ENCODE results near the gene RGS9BP.
"Not testable (repeated sequence)": the region's sequence is repeated elsewhere in the genome, so short reads cannot be mapped to it uniquely, and the experiment has no call there.

Gene RGS9BP

DNA sequence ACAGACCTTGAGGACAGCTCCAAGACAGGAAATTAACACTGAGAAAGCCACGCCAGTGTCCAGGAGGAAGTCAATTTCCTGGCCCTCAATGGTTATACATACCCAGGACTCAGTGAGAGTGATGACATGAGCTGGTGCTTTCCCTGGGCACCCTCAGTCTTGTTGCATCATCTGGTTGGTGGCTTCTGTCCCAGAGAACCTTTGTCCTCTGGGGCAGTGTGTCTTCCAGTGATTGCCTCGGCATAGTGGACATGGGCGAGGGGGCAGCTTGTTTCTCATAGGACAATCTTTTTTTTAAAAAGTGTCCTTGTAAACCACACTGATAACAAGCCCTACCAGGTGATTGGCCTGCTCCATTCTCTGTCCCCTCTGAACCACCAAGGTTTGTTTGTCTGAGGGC lies 21.1 kb downstream of the RGS9BP start:
- DNase-seq (ENCODE audit: low read depth): not testable (repeated sequence)

DNA sequence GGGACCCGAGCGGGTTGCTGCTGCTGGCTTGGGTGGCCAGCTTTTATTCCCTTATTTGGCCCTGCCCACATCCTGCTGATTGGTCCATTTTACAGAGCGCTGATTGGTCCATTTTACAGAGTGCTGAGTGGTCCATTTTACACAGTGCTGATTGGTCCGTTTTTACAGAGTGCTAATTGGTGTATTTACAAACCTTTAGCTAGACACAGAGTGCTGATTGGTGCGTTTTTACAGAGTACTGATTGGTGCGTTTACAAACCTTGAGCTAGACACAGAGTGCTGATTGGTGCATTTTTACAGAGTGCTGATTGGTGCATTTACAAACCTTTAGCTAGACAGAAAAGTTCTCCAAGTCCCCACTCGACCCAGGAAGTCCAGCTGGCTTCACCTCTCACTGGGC lies 24.5 kb downstream of the RGS9BP start:
- DNase-seq (ENCODE audit: low read depth): not testable (repeated sequence)

DNA sequence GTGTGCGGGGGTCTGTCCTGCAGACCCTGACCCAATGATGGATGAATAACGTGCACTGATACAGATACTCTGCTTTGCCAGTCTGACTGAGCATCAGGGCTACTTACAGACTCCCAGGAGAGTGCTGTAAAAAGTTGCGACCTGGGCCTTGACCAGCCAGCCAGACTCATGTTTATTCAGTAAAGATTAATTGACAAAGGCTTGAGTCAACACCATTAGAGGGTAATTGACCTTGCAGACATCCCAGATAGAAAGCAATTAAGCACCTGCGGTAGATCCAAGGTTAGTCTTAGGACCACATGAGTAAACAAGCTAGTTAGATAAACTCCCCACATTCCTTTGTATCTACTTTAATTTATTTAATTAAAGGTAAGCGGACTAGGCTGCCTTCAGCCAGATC lies 26.4 kb downstream of the RGS9BP start:
- DNase-seq (ENCODE audit: low read depth): no peak

DNA sequence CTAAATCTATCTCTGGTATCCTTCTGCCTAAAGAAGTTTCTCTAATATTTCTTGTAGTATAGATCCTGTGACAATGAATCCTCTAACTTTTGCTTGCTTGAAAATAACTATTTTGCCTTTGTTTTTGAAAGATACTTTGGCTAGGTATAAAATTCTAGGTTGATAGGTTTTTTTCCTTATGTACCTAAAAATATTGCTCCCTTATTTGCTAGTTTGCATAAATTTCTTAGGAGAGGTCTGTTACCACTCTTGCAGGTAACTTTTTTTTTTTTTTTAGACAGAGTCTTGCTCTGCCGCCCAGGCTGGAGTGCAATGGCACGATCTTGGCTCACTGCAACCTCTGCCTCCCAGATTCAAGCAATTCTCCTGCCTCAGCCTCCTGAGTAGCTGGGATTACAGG lies 28.4 kb downstream of the RGS9BP start:
- not testable (repeated sequence) for DNase-seq (ENCODE audit: low read depth)

DNA sequence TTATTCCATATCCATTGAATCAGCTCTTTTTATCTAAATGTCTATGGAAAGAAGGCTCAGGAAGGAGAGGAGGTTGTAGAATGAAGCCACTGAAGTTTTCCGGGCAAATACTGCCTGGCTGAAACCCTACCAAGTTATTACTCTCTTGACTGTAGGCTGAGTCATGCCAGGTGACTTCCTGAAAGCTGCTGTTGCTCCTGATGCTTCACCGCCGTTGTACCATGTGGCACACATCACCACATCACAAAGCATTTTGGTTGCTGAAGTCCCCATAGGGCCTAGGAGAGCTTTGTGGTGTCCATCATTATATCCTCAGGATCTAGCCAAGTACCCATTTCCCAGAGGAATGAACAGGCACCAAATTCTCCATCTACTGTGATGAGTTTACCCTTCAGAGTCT lies 32.8 kb downstream of the RGS9BP start:
- no peak for DNase-seq (ENCODE audit: low read depth)

DNA sequence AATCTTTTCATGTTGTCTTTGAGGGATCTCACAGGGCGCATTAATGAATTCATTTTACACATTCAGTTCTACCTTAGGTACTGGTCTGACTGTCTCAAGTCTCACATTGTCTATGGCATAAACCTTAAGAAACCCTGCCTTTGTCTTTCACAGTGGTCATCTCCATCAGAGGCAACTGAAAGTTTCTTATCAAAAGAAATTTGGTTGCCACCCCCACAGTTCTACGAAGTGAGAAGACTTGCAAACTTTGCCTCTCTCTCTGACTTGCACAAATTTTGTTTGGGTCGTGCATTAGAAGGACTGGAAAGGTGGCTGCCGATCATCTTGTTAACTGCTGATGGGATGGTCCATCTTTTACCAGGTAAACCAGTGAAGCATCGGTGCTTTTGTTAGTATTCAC lies 33.4 kb downstream of the RGS9BP start:
- DNase-seq (ENCODE audit: low read depth): no peak

DNA sequence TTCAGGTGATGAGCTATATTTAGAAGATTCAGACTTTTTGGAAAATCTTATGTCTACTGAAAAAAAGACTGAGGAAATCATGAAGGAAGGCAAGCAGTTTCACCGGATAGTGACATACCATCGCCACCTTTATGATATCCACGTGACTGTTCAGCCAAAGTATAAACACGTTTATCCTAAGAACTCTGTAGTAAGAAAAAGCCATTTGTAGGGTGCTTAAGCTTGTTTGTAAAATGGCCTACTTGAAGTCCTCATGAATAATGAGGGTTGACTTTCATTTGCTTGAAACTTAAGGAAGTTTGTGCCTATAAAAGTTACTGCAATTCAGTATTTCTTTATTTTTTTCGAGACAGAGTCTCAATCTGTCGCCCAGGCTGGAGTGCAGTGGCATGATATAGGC lies 36.1 kb downstream of the RGS9BP start:
- no peak for DNase-seq (ENCODE audit: low read depth)

DNA sequence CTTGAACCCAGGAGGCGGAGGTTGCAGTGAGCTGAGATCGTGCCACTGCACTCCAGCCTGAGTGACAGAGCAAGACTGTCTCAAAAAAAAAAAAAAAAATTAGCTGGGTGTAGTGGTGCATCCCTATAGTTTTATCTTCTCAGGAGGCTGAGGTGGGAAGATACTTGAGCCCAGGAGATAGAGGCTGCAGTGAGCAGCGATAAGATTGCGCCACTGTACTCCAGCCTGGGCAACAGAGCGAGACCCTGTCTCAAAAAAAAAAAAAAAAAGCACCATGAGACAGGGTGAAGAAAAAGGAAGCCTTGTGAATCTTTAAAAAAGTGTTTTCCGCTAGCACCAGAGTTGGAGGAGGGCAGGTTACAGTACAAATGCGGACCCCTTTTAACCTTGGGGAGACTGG lies 40.6 kb downstream of the RGS9BP start:
- not testable (repeated sequence) for DNase-seq (ENCODE audit: low read depth)

DNA sequence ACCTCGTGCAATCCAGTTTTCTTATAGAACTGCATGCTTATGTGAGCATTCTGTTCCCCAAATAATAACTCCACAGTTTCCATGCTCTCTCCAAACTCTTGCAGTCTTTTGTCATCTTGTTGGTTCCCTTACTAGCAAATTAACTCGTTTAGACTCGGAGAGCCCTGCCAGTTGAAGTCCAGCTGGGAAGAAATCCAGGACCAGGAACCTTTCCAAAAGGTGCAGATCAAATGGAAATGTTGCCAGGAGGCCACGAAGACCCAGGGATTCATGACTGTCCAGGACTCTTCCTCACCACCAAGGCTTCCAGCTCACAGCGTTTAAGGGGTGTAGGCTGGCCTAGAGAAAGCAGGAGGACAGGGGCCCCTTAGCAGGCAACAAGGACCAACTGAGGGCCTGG lies 41.8 kb downstream of the RGS9BP start:
- no peak for DNase-seq (ENCODE audit: low read depth)

DNA sequence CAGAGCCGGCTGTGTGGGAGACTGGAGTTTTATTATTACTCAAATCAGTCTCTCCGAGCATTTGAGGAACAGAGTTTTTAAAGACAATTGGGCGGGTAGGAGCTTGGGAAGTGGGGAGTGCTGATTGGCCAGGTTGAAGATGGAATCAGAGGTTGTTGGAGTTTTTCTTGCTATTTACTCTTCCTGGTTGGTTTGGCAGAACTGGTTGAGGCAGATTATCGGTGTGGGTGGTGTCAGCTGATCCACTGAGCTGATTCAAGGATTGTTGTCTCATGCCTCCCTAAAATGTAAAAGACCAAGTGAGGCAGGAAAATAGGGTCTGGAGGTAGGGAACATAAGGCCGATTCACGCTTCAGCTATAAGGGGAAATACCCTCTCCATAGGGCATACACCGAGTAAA lies 42.6 kb downstream of the RGS9BP start:
- no peak for DNase-seq (ENCODE audit: low read depth)

DNA sequence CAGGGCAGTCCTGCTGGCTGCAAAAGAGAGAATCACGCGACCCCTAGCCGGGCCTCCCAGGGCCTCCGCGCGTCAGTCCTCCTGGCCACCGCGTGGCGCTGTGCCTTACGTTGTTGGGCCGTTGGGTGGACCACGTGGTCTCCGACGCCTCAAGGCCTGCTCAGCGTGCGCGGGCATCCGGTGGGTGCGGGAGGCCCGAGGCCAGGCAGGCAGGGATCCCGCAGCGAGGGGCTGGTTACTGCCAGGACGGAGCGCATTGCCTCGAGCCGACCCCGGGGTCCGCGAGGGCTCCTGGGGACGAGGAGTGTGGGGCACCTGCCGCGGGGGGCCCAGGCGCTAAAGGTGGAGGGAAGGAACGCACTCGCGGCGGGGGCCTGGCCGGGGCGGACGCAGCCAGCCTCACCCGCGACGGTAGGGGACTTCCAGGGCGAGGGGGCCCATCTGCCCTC lies 44.0 kb downstream of the RGS9BP start, which contains the start of gene TDRD12:
TDRD12 (plus strand) TSS at position 157 of the 449 bp plus-strand sequence. CDS start 306 bp downstream, outside the sequence.
- no peak for DNase-seq (ENCODE audit: low read depth)

DNA sequence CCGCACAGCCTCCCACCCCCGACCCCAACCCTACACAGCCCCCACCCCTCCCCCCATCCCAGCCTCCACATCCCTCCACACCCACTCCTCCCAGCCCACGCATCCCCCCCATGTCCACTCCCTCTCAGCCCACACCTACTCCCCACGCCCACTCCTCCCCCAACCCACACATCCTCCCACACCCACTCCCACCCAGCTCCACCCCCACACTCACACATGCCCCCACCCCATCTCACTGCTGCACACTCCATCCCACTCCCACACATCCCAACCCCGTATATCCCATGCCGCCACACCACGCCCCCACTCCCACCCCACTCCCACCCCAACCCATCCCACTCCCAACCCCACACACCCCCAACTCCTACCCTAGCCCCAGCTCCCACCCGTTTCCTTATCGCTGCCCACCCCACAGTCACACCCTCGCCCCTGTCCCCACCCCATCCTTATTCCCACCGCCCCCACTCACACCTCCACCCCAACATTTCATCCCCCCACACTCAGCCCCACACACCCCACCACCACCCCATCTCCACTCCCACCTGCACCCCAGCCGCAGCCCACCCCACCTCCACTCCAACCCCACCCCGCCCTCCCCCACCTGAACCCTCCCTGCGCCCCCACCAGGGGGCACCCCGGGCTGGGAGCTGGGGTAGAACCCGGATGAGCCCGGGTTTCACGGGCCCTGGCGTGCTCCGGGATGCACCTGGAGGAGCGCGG lies 44.7 kb downstream of the RGS9BP start:
- DNase-seq (ENCODE audit: low read depth): no peak

DNA sequence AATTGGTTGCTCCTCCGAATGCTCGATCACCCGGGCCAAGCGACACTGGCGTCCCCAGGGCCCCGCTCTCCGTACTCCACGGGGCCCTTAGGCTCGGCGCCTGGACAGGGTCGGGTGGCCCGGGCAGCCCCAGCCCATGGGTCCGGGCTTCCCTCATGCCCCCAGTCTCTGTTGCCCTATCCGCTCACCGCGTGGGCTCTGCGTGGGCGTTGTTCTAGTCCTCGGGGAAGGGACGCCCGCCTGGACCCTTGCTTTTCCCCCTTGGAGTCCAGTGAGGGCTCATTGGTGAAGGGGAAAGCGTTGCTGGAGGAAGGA lies 45.2 kb downstream of the RGS9BP start:
- no peak for DNase-seq (ENCODE audit: low read depth)

All from HS-5 (cell line).